SK-N-MC (cell line): ENCODE measurements around the gene TEKTIP1.

Experiments used
- EZH2 ChIP-seq: fragments of 200-600 bp; sonication (generic); IDR thresholded peaks from one replicate; pipeline ENCODE4 v1.6.1; 2017; ENCODE audit warnings: antibody characterized with exemption
- FOXP2 ChIP-seq: optimal IDR thresholded peaks from 2 replicates; pipeline ENCODE3; 2011; ENCODE audit warnings: mild to moderate bottlenecking, moderate library complexity; ENCODE audit not compliant: insufficient read depth; ENCODE audit errors: extremely low read length, control extremely low read depth
- POLR2AphosphoS5 ChIP-seq: IDR thresholded peaks from 2 replicates; pipeline ENCODE4 v1.6.1; 2012; ENCODE audit warnings: mild to moderate bottlenecking, low read depth, low read length, borderline replicate concordance

DNA sequence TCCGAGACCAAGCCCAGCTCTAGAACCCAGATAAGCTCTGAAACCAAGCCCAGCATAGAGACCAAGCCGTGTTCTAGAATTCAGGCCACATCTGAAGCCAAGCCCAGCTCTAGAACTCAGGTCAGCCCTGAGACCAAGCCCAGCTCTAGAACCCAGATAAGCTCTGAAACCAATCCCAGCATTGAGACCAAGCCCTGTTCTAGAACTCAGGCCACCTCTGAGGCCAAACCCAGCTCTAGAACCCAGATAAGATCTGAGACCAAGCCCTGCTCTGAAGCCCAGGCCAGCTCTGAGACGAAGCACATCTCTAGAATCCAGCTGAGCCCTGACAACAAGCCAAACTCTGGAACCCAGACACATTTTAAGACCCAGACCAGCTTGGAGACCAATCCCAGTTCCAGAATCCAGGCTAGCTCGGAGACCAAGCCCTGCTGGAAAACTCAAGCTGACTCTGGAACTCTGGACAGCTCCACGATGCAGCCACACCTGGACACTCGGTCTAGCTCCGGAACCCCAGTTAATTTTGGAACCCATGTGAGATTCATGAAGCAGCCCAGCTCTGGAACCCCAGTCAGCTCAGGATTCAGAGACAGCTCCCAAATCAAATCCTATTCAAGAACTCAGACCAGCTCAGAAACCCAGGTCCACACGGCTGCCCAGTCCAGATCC lies 52.2 kb downstream of the TEKTIP1 start:
- TF ChIP-seq EZH2: no peak
- no peak for TF ChIP-seq POLR2AphosphoS5
- no peak for TF ChIP-seq FOXP2
